ENCODE measurements around the gene SCAP.

DNA sequence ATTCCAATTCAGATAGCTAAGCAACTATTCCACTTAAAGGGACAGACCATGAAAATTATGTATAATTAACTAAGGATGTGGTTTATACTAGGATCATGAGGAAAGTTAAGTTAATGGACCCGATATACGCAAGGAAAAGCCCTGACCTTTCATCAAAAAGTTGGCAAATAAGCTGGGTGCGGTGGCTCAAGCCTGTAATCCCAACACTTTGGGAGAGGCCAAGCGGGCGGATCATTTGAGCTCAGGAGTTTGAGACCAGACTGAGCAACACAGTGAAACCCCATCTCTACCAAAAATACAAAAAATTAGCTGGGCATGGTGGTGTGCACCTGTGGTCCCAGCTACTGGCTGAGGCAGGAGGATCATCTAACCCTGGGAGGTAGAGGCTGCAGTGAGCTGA lies 39.6 kb downstream of the SCAP start:
- TF ChIP-seq POLR2AphosphoS5 (IDR thresholded peaks at IDR 0.05; ENCODE audit: borderline replicate concordance, low read depth, low read length) (no peak), EZH2 (IDR thresholded peaks at IDR 0.05) (no peak), FOXP2 (optimal IDR thresholded peaks at IDR 0.05; ENCODE audit: control extremely low read depth, extremely low read length, insufficient read depth) (no peak)

Data from SK-N-MC (cell line).